ENCODE results near the gene NSD2. TPM values are rescaled to one million over a fixed set of nuclear protein-coding genes. Genes with fewer than 3 reads are reported as not detected.

The NSD2 gene
- total and polyA plus RNA-seq, 9 of the 15 experiments (the other 6 are each of a cell fraction or from before 2014, with no cell fraction given), result 6.4 to 126 (median 58.8) TPM

DNA sequence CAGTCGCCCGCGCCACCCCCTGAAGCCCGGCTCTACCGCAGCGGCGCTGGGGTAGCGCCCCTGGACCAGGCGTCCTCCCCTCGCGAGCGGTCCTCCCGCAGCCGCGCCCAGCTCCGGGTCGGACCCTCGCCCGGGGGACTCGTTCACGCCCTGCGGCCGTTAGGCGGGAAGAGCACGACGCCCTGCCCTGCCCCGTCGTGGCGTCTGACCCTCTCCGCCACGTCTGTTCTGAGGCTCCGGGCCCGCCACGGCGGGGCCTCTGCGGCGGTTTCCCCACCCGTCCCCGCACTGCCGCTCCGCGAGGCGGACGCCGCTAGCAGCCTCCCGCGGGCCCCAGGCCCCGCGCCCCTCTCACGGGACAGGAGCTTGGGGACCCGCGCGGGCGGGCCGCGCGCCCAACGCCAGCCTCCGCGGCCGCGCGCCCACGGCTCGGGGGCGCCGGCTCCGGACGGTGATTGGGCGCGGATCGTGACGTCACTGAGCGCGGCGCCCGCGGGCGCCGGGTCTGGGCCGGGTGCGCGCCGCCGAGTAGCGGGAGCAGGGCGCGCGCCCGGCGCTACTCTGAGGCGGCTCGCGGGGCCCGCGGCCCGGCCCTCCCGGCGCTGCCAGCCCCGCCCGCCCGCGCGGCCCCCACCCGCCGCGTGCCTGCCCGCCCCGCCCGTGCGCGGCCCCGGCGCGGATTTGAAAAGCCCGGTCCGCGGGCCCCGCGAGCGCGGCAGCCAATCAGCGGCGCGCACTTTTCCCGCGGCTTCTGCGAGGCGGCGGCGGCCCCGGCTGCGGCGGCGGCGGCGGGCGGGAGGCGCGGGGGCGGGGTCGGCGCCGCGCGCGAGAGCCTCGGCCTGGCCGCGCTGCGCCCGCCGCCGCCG is at the start of gene NSD2 (continued):
- TF ChIP-seq, protein P1, sequence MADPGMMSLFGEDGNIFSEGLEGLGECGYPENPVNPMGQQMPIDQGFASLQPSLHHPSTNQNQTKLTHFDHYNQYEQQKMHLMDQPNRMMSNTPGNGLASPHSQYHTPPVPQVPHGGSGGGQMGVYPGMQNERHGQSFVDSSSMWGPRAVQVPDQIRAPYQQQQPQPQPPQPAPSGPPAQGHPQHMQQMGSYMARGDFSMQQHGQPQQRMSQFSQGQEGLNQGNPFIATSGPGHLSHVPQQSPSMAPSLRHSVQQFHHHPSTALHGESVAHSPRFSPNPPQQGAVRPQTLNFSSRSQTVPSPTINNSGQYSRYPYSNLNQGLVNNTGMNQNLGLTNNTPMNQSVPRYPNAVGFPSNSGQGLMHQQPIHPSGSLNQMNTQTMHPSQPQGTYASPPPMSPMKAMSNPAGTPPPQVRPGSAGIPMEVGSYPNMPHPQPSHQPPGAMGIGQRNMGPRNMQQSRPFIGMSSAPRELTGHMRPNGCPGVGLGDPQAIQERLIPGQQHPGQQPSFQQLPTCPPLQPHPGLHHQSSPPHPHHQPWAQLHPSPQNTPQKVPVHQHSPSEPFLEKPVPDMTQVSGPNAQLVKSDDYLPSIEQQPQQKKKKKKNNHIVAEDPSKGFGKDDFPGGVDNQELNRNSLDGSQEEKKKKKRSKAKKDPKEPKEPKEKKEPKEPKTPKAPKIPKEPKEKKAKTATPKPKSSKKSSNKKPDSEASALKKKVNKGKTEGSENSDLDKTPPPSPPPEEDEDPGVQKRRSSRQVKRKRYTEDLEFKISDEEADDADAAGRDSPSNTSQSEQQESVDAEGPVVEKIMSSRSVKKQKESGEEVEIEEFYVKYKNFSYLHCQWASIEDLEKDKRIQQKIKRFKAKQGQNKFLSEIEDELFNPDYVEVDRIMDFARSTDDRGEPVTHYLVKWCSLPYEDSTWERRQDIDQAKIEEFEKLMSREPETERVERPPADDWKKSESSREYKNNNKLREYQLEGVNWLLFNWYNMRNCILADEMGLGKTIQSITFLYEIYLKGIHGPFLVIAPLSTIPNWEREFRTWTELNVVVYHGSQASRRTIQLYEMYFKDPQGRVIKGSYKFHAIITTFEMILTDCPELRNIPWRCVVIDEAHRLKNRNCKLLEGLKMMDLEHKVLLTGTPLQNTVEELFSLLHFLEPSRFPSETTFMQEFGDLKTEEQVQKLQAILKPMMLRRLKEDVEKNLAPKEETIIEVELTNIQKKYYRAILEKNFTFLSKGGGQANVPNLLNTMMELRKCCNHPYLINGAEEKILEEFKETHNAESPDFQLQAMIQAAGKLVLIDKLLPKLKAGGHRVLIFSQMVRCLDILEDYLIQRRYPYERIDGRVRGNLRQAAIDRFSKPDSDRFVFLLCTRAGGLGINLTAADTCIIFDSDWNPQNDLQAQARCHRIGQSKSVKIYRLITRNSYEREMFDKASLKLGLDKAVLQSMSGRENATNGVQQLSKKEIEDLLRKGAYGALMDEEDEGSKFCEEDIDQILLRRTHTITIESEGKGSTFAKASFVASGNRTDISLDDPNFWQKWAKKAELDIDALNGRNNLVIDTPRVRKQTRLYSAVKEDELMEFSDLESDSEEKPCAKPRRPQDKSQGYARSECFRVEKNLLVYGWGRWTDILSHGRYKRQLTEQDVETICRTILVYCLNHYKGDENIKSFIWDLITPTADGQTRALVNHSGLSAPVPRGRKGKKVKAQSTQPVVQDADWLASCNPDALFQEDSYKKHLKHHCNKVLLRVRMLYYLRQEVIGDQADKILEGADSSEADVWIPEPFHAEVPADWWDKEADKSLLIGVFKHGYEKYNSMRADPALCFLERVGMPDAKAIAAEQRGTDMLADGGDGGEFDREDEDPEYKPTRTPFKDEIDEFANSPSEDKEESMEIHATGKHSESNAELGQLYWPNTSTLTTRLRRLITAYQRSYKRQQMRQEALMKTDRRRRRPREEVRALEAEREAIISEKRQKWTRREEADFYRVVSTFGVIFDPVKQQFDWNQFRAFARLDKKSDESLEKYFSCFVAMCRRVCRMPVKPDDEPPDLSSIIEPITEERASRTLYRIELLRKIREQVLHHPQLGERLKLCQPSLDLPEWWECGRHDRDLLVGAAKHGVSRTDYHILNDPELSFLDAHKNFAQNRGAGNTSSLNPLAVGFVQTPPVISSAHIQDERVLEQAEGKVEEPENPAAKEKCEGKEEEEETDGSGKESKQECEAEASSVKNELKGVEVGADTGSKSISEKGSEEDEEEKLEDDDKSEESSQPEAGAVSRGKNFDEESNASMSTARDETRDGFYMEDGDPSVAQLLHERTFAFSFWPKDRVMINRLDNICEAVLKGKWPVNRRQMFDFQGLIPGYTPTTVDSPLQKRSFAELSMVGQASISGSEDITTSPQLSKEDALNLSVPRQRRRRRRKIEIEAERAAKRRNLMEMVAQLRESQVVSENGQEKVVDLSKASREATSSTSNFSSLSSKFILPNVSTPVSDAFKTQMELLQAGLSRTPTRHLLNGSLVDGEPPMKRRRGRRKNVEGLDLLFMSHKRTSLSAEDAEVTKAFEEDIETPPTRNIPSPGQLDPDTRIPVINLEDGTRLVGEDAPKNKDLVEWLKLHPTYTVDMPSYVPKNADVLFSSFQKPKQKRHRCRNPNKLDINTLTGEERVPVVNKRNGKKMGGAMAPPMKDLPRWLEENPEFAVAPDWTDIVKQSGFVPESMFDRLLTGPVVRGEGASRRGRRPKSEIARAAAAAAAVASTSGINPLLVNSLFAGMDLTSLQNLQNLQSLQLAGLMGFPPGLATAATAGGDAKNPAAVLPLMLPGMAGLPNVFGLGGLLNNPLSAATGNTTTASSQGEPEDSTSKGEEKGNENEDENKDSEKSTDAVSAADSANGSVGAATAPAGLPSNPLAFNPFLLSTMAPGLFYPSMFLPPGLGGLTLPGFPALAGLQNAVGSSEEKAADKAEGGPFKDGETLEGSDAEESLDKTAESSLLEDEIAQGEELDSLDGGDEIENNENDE (IDR thresholded peaks at IDR 0.05; ENCODE audit: low read depth, low read length), result no peak
- TF ChIP-seq FOXA3 (CRISPR knock-in tag; conservative IDR thresholded peaks at IDR 0.05 in 1 of 2, IDR thresholded peaks at IDR 0.05 in 1 of 2) (0 out of 4 replicates have a peak, but pooled peaks of 1 of the 2 experiments have one; percentile 52), E2F3 (CRISPR knock-in tag; IDR thresholded peaks at IDR 0.05) (peak; percentile 95), GTF2F1 (IDR thresholded peaks at IDR 0.05; ENCODE audit: low read depth, low read length) (no peak), CAMTA2 (CRISPR knock-in tag; conservative IDR thresholded peaks at IDR 0.05) (0 out of 2 replicates have a peak, but pooled peaks have one; percentile 69), TCF7 (IDR thresholded peaks at IDR 0.05; ENCODE audit: borderline replicate concordance) (no peak), ZZZ3 (IDR thresholded peaks at IDR 0.05) (no peak), ZBTB8A (IDR thresholded peaks at IDR 0.05; ENCODE audit: partially characterized antibody) (no peak), ZNF3 (CRISPR knock-in tag; IDR thresholded peaks at IDR 0.05) (no peak), TGIF2 (CRISPR knock-in tag; IDR thresholded peaks at IDR 0.05) (no peak), HLTF (IDR thresholded peaks at IDR 0.05) (no peak)
- TF ChIP-seq, protein P2, sequence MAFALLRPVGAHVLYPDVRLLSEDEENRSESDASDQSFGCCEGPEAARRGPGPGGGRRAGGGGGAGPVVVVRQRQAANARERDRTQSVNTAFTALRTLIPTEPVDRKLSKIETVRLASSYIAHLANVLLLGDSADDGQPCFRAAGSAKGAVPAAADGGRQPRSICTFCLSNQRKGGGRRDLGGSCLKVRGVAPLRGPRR (CRISPR knock-in tag; IDR thresholded peaks at IDR 0.05), result no peak
- TF ChIP-seq, protein P3, sequence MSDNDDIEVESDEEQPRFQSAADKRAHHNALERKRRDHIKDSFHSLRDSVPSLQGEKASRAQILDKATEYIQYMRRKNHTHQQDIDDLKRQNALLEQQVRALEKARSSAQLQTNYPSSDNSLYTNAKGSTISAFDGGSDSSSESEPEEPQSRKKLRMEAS (CRISPR knock-in tag; IDR thresholded peaks at IDR 0.05), result peak; percentile 88
- TF ChIP-seq, protein P4, sequence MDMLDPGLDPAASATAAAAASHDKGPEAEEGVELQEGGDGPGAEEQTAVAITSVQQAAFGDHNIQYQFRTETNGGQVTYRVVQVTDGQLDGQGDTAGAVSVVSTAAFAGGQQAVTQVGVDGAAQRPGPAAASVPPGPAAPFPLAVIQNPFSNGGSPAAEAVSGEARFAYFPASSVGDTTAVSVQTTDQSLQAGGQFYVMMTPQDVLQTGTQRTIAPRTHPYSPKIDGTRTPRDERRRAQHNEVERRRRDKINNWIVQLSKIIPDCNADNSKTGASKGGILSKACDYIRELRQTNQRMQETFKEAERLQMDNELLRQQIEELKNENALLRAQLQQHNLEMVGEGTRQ (CRISPR knock-in tag; IDR thresholded peaks at IDR 0.05), result no peak

Data from K562 (cell line).